Muscle of leg (tissue), 11 donors: ENCODE data around the gene USP34. TPM values are rescaled to one million over a fixed set of nuclear protein-coding genes. Genes with fewer than 3 reads are reported as not detected.

ENCODE experiments used
- DNase-seq: peaks from one replicate; pipeline ENCODE4 v3.0.0; 2013
- H3K27ac ChIP-seq: one replicate; pipeline ENCODE4 v1.5.1; 2013; ENCODE audit warnings: mild to moderate bottlenecking, low read length, control low read depth
- H3K27me3 ChIP-seq: one replicate; pipeline ENCODE4 v1.6.1; 2013; ENCODE audit warnings: low read length; ENCODE audit not compliant: control insufficient read depth, insufficient read depth
- H3K36me3 ChIP-seq: one replicate; pipeline ENCODE4 v1.6.1; 2013; ENCODE audit warnings: low read length; ENCODE audit not compliant: control insufficient read depth, insufficient read depth
- H3K4me1 ChIP-seq: one replicate; pipeline ENCODE4 v1.6.1; 2013; ENCODE audit warnings: low read length; ENCODE audit not compliant: control insufficient read depth, insufficient read depth
- H3K4me3 ChIP-seq: one replicate; pipeline ENCODE4 v1.5.1; 2013; ENCODE audit warnings: low read length, control low read depth
- H3K9me3 ChIP-seq: replicated peaks from 2 replicates; pipeline ENCODE4 v1.6.1; 2013; ENCODE audit warnings: low read depth, low read length; ENCODE audit not compliant: control insufficient read depth
- WGBS: methylation state at CpG from one replicate; pipeline ENCODE4 v1.1.5; 2013; ENCODE audit warnings: missing lambda C conversion rate; ENCODE audit not compliant: insufficient coverage; 5-methylcytosine and 5-hydroxymethylcytosine counted together
- polyA plus RNA-seq, 8 donors: library from polyadenylated mRNA; unstranded; fragments of 120-200 nt; gene quantifications; one replicate each; pipeline versions ENCODE4 v1.2.1 to v1.2.3, GENCODE V29; 2013; ENCODE audit warnings: inconsistent platforms in 1 of 8, low replicate concordance in 1 of 8; ENCODE audit not compliant: insufficient read length in 8 of 8, insufficient read depth in 1 of 8
- total RNA-seq: library from RNA; stranded (reverse); fragments of 120-200 nt; gene quantifications from one replicate; pipeline ENCODE4 v1.2.4, GENCODE V29; 2013

USP34 gene
- total and polyA plus RNA-seq, 9 donors, result 62.5 to 88.2 (median 77.9) TPM

- no peak overlapping the region for H3K27ac ChIP-seq
- H3K9me3 ChIP-seq, result no peaks in the 10 kb centered on the region
- WGBS, result no CpG with 5 or more reads among the region's 1 CpG
- H3K4me1 ChIP-seq, result no peaks in the 10 kb centered on the region
- no peak overlapping the region for H3K4me3 ChIP-seq
- no peaks in the 10 kb centered on the region for H3K27me3 ChIP-seq
- no peak for DNase-seq
- H3K36me3 ChIP-seq, result peaks cover 36% of the 10 kb centered on the region
Measured at GRCh38 chr2:61377046-61377445, 93.8 kb downstream of the USP34 start.

- Histone ChIP-seq H3K36me3 (peaks cover 33% of the 10 kb centered on the region), H3K27ac (no peak overlapping the region), H3K9me3 (no peaks in the 10 kb centered on the region), H3K27me3 (no peaks in the 10 kb centered on the region), H3K4me1 (no peaks in the 10 kb centered on the region), H3K4me3 (no peak overlapping the region)
- no CpG with 5 or more reads among the region's 4 CpGs for WGBS
- no peak for DNase-seq
Measured at GRCh38 chr2:61376211-61376610, 94.7 kb downstream of the USP34 start.

GRCh38 chr2:61371027-61371426 is 99.9 kb downstream of the USP34 start:
- Histone ChIP-seq H3K4me3 (no peak overlapping the region), H3K36me3 (peaks cover 24% of the 10 kb centered on the region), H3K27me3 (no peaks in the 10 kb centered on the region), H3K9me3 (no peaks in the 10 kb centered on the region), H3K4me1 (no peaks in the 10 kb centered on the region), H3K27ac (no peak overlapping the region)
- DNase-seq, result no peak

GRCh38 chr2:61368687-61369665 is 101.9 kb downstream of the USP34 start:
- Histone ChIP-seq H3K9me3 (no peaks in the 10 kb centered on the region), H3K27ac (no peak overlapping the region), H3K36me3 (peaks cover 22% of the 10 kb centered on the region), H3K4me3 (no peak overlapping the region), H3K4me1 (no peaks in the 10 kb centered on the region), H3K27me3 (no peaks in the 10 kb centered on the region)
- DNase-seq, result no peak
- WGBS, result 98% methylated on average over 8 of the region's 14 CpGs

- no CpG with 5 or more reads among the region's 12 CpGs for WGBS
- no peaks in the 10 kb centered on the region for H3K9me3 ChIP-seq
- no peak for DNase-seq
- H3K27me3 ChIP-seq, result no peaks in the 10 kb centered on the region
- no peak overlapping the region for H3K27ac ChIP-seq
- H3K36me3 ChIP-seq, result peaks cover 16% of the 10 kb centered on the region
- H3K4me1 ChIP-seq, result no peaks in the 10 kb centered on the region
- no peak overlapping the region for H3K4me3 ChIP-seq
Measured at GRCh38 chr2:61367177-61367576, 103.7 kb downstream of the USP34 start.

GRCh38 chr2:61363580-61363979 is 107.3 kb downstream of the USP34 start:
- no peak overlapping the region for H3K27ac ChIP-seq
- H3K36me3 ChIP-seq, result peaks cover 14% of the 10 kb centered on the region
- no peak for DNase-seq
- no peaks in the 10 kb centered on the region for H3K4me1 ChIP-seq
- H3K4me3 ChIP-seq, result no peak overlapping the region
- WGBS, result no CpG with 5 or more reads among the region's 2 CpGs
- no peaks in the 10 kb centered on the region for H3K27me3 ChIP-seq
- H3K9me3 ChIP-seq, result no peaks in the 10 kb centered on the region

- no peaks in the 10 kb centered on the region for H3K4me1 ChIP-seq
- no peak overlapping the region for H3K4me3 ChIP-seq
- no peaks in the 10 kb centered on the region for H3K27me3 ChIP-seq
- no peak overlapping the region for H3K27ac ChIP-seq
- H3K9me3 ChIP-seq, result no peaks in the 10 kb centered on the region
- WGBS, result no CpG with 5 or more reads among the region's 1 CpG
- peaks cover 14% of the 10 kb centered on the region for H3K36me3 ChIP-seq
- DNase-seq, result no peak
Measured at GRCh38 chr2:61362873-61363272, 108.0 kb downstream of the USP34 start.

GRCh38 chr2:61361068-61361467 is 109.8 kb downstream of the USP34 start:
- no peak for DNase-seq
- no peak overlapping the region for H3K4me3 ChIP-seq
- peaks cover 6% of the 10 kb centered on the region for H3K36me3 ChIP-seq
- no peaks in the 10 kb centered on the region for H3K4me1 ChIP-seq
- no peak overlapping the region for H3K27ac ChIP-seq
- WGBS, result no CpG with 5 or more reads among the region's 1 CpG
- H3K27me3 ChIP-seq, result no peaks in the 10 kb centered on the region
- H3K9me3 ChIP-seq, result no peaks in the 10 kb centered on the region

- peaks cover 12% of the 10 kb centered on the region for H3K36me3 ChIP-seq
- DNase-seq, result no peak
- H3K27me3 ChIP-seq, result no peaks in the 10 kb centered on the region
- H3K27ac ChIP-seq, result no peak overlapping the region
- no peak overlapping the region for H3K4me3 ChIP-seq
- H3K4me1 ChIP-seq, result no peaks in the 10 kb centered on the region
- H3K9me3 ChIP-seq, result peaks cover 8% of the 10 kb centered on the region
Measured at GRCh38 chr2:61359058-61359457, 111.8 kb downstream of the USP34 start.

GRCh38 chr2:61357681-61358080 is 113.2 kb downstream of the USP34 start:
- DNase-seq, result no peak
- H3K9me3 ChIP-seq, result peaks cover 11% of the 10 kb centered on the region
- peaks cover 11% of the 10 kb centered on the region for H3K36me3 ChIP-seq
- H3K27ac ChIP-seq, result no peak overlapping the region
- no peak overlapping the region for H3K4me3 ChIP-seq
- H3K27me3 ChIP-seq, result no peaks in the 10 kb centered on the region
- WGBS, result no CpG with 5 or more reads among the region's 6 CpGs
- no peaks in the 10 kb centered on the region for H3K4me1 ChIP-seq
